ENCODE measurements around the gene MRC1. TPM values are rescaled to one million over a fixed set of nuclear protein-coding genes. Genes with fewer than 3 reads are reported as not detected.
"Not testable (repeated sequence)": the region's sequence is repeated elsewhere in the genome, so short reads cannot be mapped to it uniquely, and the experiment has no call there.

MRC1 gene
- total and polyA plus RNA-seq, 2 experiments from 2014 or later, result not detected

GRCh38 chr10:17951868-17952371, 142.8 kb downstream of the MRC1 start, which contains the start of gene SLC39A12:
Gene SLC39A12, plus strand, starts transcription at chr10:17951918. Its CDS starts 1,359 bp downstream, at chr10:17953277.
- no peak for ATAC-seq
- Histone ChIP-seq H3F3A (replicated peaks; ENCODE audit: low read depth) (no peaks in the 10 kb centered on the region), H3K36me3 (ENCODE audit: insufficient read depth) (no peaks in the 10 kb centered on the region), H2AFZ (peak within 1 kb of the TSS; percentile 91), H4K20me1 (replicated peaks; ENCODE audit: insufficient read depth) (no peaks in the 10 kb centered on the region), H3K4me1 (ENCODE audit: insufficient read depth) (no peaks in the 10 kb centered on the region), H3K4me3 (no peak within 1 kb of the TSS), H3K27me3 (ENCODE audit: insufficient read depth) (no peaks in the 10 kb centered on the region), H3K27ac (ENCODE audit: low read depth) (no peak within 1 kb of the TSS), H3K4me2 (no peak within 1 kb of the TSS), H3K9me2 (ENCODE audit: insufficient read depth) (0 out of 2 replicates have a peak, but pooled peaks cover 5% of the 10 kb centered on the region), H3K79me2 (replicated peaks; ENCODE audit: insufficient read depth) (no peaks in the 10 kb centered on the region)
- H3K4me3 Mint-ChIP-seq, result no peak within 1 kb of the TSS
- H3K4me1 Mint-ChIP-seq, result peaks cover 8% of the 10 kb centered on the region; the same call in 2 of the 3 replicates
- peaks cover 7% of the 10 kb centered on the region; the same call in 1 of the 3 replicates for H3K9me3 Mint-ChIP-seq
- peaks cover 2% of the 10 kb centered on the region; the same call in 1 of the 3 replicates for H3K36me3 Mint-ChIP-seq (ENCODE audit: low read depth)
- DNase-seq (ENCODE audit: low spot score), result no peak
- H3K27me3 Mint-ChIP-seq (ENCODE audit: insufficient read depth, low read depth, poor library complexity), result peaks cover 1% of the 10 kb centered on the region
- H3K27ac Mint-ChIP-seq, result no peak within 1 kb of the TSS
- TF ChIP-seq STAT1 (IDR thresholded peaks at IDR 0.05; ENCODE audit: unreplicated experiment) (no peak), REST (IDR thresholded peaks at IDR 0.05; ENCODE audit: unreplicated experiment) (no peak), NANOG (IDR thresholded peaks at IDR 0.05; ENCODE audit: borderline replicate concordance) (no peak), ETS1 (IDR thresholded peaks at IDR 0.05) (no peak), EZH2phosphoT487 (IDR thresholded peaks at IDR 0.05; ENCODE audit: unreplicated experiment) (no peak), ZNF462 (CRISPR knock-in tag; IDR thresholded peaks at IDR 0.05) (no peak), CREB1 (CRISPR knock-in tag; IDR thresholded peaks at IDR 0.05; ENCODE audit: low read depth) (no peak), POLR2AphosphoS5 (IDR thresholded peaks at IDR 0.05; ENCODE audit: low read depth) (no peak), JUNB (IDR thresholded peaks at IDR 0.05; ENCODE audit: unreplicated experiment) (no peak), ZNF331 (CRISPR knock-in tag; IDR thresholded peaks at IDR 0.05; ENCODE audit: low read depth) (no peak)

DNA sequence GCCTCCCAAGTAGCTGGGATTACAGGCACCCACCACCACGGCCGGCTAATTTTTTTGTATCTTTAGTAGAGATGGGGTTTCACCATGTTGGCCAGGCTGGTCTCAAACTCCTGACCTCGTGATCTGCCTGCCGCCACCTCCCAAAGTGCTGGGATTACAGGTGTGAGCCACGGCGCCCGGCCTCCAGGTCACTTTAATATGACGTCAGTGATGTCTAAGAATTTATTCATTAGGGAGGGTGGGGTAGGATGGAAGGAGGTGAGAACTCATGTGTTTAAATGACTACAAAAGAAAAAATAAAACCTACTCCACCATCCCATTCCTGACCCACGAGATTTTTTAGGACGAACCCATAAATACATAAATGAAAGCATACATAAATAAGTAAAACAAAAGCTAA, 145.2 kb downstream of the MRC1 start:
- H3K4me2 ChIP-seq; H3K36me3 ChIP-seq (ENCODE audit: insufficient read depth): not testable (repeated sequence)

More for the DNA sequence above, 145.2 kb downstream of the MRC1 start:
- not testable (repeated sequence) for H3K4me3 Mint-ChIP-seq; H3K79me2 ChIP-seq (replicated peaks; ENCODE audit: insufficient read depth); H4K20me1 ChIP-seq (replicated peaks; ENCODE audit: insufficient read depth); H3K27me3 Mint-ChIP-seq (ENCODE audit: insufficient read depth, low read depth, poor library complexity); H3F3A ChIP-seq (replicated peaks; ENCODE audit: low read depth); H3K27ac Mint-ChIP-seq; H3K36me3 Mint-ChIP-seq (ENCODE audit: low read depth); H3K4me3 ChIP-seq; H2AFZ ChIP-seq; H3K27ac ChIP-seq (ENCODE audit: low read depth); H3K4me1 ChIP-seq (ENCODE audit: insufficient read depth); H3K4me1 Mint-ChIP-seq; H3K9me2 ChIP-seq (ENCODE audit: insufficient read depth); DNase-seq (ENCODE audit: low spot score); ATAC-seq; H3K27me3 ChIP-seq (ENCODE audit: insufficient read depth)
- peaks cover 10% of the 10 kb centered on the region; the same call in 1 of the 3 replicates for H3K9me3 Mint-ChIP-seq

Data from GM23338 (cell line).